Uterus (tissue), 4 donors: ENCODE measurements around the gene TECPR1. TPM values are rescaled to one million over a fixed set of nuclear protein-coding genes. Genes with fewer than 3 reads are reported as not detected.

Experiments
- DNase-seq, 2 donors: peaks; one replicate each; pipeline ENCODE4 v3.0.0-alpha.2; 2019 to 2020
- H3K27ac ChIP-seq, 2 donors: fragments of 200-600 bp; sonication (generic); 1 replicate in 1 of 2; 2 replicates in 1 of 2; pipeline ENCODE4 v1.5.1; 2016 to 2018
- H3K27me3 ChIP-seq, 2 donors: fragments of 200-600 bp; sonication (generic); one replicate each; pipeline ENCODE4 v1.5.1; 2018 to 2019; ENCODE audit warnings: control low read depth in 1 of 2
- H3K36me3 ChIP-seq, 2 donors: fragments of 200-600 bp; sonication (generic); one replicate each; pipeline ENCODE4 v1.5.1; 2019; ENCODE audit warnings: control low read depth in 1 of 2
- H3K4me1 ChIP-seq, 2 donors: fragments of 200-600 bp; sonication (generic); one replicate each; pipeline ENCODE4 v1.5.1; 2018 to 2019; ENCODE audit warnings: control low read depth in 1 of 2
- H3K4me3 ChIP-seq, 2 donors: fragments of 200-600 bp; sonication (generic); 1 replicate in 1 of 2; 2 replicates in 1 of 2; pipeline ENCODE4 v1.5.1; 2018 to 2019; ENCODE audit warnings: mild to moderate bottlenecking in 1 of 2
- H3K9me3 ChIP-seq, 2 donors: fragments of 200-600 bp; sonication (generic); one replicate each; pipeline ENCODE4 v1.5.1; 2019; ENCODE audit warnings: control low read depth in 1 of 2
- CTCF ChIP-seq, 4 experiments: fragments of 200-600 bp in 2 of 4; fragments of 450-650 bp in 2 of 4; sonication (generic) in 2 of 4; IDR thresholded peaks; one replicate each; pipeline ENCODE4 v1.5.1; 2016 to 2019; ENCODE audit warnings: antibody characterized with exemption in 4 of 4, mild to moderate bottlenecking in 2 of 4, moderate library complexity in 1 of 4
- POLR2A ChIP-seq, 2 donors: fragments of 450-650 bp; IDR thresholded peaks; one replicate each; pipeline ENCODE4 v1.6.1; 2016; ENCODE audit warnings: antibody characterized with exemption in 2 of 2, mild to moderate bottlenecking in 1 of 2, moderate library complexity in 1 of 2
- intact Hi-C: fragments of 100-400 bp; cut with DNase I; formaldehyde crosslinking; loops from one replicate; pipeline ENCODE4 v1.15.1; 2023; ENCODE audit warnings: low total_unique reads
- total RNA-seq, 4 donors: library from RNA; depleted of rRNA in 3 of 4; stranded (reverse); fragments of >200 nt in 3 of 4; gene quantifications; one replicate each; pipeline versions ENCODE4 v1.1.0 to v1.2.4, GENCODE V29; 2014 to 2023
- donor health status: DM: yes; HTN: yes; CAD: no.

The TECPR1 gene
- total RNA-seq, 4 donors from 2014 or later: 3.1 to 52.6 (median 16.7) TPM

GRCh38 chr7:98202367-98203195, 49.5 kb downstream of the TECPR1 start:
- no peaks in the 10 kb centered on the region for H3K27me3 ChIP-seq
- H3K4me1 ChIP-seq: no peaks in the 10 kb centered on the region
- no peak for TF ChIP-seq POLR2A (IDR thresholded peaks at IDR 0.05)
- TF ChIP-seq CTCF (IDR thresholded peaks at IDR 0.05): no peak
- H3K36me3 ChIP-seq: no peaks in the 10 kb centered on the region
- DNase-seq: no peak
- H3K9me3 ChIP-seq: peaks cover 0 to 6% of the 10 kb centered on the region in 2 donors
- intact Hi-C loops: no loop called here
- no peak overlapping the region for H3K4me3 ChIP-seq
- no peak overlapping the region for H3K27ac ChIP-seq

- peaks cover 0 to 6% of the 10 kb centered on the region in 2 donors for H3K9me3 ChIP-seq
- H3K36me3 ChIP-seq: no peaks in the 10 kb centered on the region
- no peaks in the 10 kb centered on the region for H3K27me3 ChIP-seq
- H3K4me3 ChIP-seq: no peak overlapping the region
- H3K4me1 ChIP-seq: no peaks in the 10 kb centered on the region
- H3K27ac ChIP-seq: no peak overlapping the region
- intact Hi-C loops: no loop called here
- TF ChIP-seq POLR2A (IDR thresholded peaks at IDR 0.05) (no peak), CTCF (IDR thresholded peaks at IDR 0.05) (no peak)
- no peak for DNase-seq
These were observed 51.7 kb downstream of the TECPR1 start for GRCh38 chr7:98200364-98200763.

- Histone ChIP-seq H3K27me3 (no peaks in the 10 kb centered on the region), H3K4me3 (no peak overlapping the region), H3K4me1 (no peaks in the 10 kb centered on the region), H3K36me3 (no peaks in the 10 kb centered on the region), H3K9me3 (peaks cover 0 to 6% of the 10 kb centered on the region in 2 donors), H3K27ac (no peak overlapping the region)
- no peak for DNase-seq
- TF ChIP-seq POLR2A (IDR thresholded peaks at IDR 0.05) (no peak), CTCF (IDR thresholded peaks at IDR 0.05) (no peak)
- intact Hi-C loops: no loop called here
These were observed 52.9 kb downstream of the TECPR1 start for GRCh38 chr7:98199131-98199530.

GRCh38 chr7:98196706-98197605, 55.1 kb downstream of the TECPR1 start:
- H3K27ac ChIP-seq: no peak overlapping the region
- no peak for DNase-seq
- H3K27me3 ChIP-seq: no peaks in the 10 kb centered on the region
- intact Hi-C loops: no loop called here
- peaks cover 0 to 6% of the 10 kb centered on the region in 2 donors for H3K9me3 ChIP-seq
- H3K4me1 ChIP-seq: no peaks in the 10 kb centered on the region
- no peaks in the 10 kb centered on the region for H3K36me3 ChIP-seq
- TF ChIP-seq POLR2A (IDR thresholded peaks at IDR 0.05) (no peak), CTCF (IDR thresholded peaks at IDR 0.05) (no peak)
- H3K4me3 ChIP-seq: no peak overlapping the region
